Medulla oblongata (tissue), 1 donor: Measurements from ENCODE around the gene ETFA.

ENCODE experiments used
- DNase-seq: peaks from one replicate; pipeline ENCODE4 v3.0.0-alpha.2; 2015; ENCODE audit errors: extremely low spot score

ETFA gene

DNA sequence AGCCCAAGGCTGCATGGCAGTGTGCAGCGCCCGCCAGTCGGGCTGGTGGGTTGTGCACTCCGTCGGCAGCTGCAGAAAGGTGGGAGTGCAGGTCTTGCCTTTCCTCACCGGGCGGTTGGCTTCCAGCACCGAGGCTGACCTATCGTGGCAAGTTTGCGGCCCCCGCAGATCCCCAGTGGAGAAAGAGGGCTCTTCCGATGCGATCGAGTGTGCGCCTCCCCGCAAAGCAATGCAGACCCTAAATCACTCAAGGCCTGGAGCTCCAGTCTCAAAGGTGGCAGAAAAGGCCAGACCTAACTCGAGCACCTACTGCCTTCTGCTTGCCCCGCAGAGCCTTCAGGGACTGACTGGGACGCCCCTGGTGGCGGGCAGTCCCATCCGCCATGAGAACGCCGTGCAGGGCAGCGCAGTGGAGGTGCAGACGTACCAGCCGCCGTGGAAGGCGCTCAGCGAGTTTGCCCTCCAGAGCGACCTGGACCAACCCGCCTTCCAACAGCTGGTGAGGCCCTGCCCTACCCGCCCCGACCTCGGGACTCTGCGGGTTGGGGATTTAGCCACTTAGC lies 29.6 kb upstream of the ETFA start:
- DNase-seq, result no peak

DNA sequence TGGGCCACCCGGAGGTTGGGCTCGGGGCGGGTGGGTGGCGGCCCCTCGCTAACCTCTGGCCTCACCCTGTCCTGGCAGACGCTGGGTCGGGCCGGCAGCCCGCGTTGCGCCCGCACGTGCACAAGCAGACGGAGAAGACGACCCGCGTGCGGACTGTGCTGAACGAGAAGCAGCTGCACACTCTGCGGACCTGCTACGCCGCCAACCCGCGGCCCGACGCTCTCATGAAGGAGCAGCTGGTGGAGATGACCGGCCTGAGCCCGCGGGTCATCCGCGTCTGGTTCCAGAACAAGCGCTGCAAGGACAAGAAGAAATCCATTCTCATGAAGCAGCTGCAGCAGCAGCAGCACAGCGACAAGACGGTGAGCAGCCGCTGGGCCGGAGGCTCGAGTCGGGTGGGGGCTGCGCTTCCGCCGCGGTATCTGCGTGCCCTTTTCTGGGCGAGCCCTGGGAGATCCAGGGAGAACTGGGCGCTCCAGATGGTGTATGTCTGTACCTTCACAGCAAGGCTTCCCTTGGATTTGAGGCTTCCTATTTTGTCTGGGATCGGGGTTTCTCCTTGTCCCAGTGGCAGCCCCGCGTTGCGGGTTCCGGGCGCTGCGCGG lies 29.0 kb upstream of the ETFA start:
- DNase-seq, result no peak

- no peak for DNase-seq
These were observed 28.3 kb upstream of the ETFA start for GRCh38 chr15:76339305-76340197.

- no peak for DNase-seq
These were observed 27.4 kb upstream of the ETFA start for GRCh38 chr15:76338486-76339304.

DNA sequence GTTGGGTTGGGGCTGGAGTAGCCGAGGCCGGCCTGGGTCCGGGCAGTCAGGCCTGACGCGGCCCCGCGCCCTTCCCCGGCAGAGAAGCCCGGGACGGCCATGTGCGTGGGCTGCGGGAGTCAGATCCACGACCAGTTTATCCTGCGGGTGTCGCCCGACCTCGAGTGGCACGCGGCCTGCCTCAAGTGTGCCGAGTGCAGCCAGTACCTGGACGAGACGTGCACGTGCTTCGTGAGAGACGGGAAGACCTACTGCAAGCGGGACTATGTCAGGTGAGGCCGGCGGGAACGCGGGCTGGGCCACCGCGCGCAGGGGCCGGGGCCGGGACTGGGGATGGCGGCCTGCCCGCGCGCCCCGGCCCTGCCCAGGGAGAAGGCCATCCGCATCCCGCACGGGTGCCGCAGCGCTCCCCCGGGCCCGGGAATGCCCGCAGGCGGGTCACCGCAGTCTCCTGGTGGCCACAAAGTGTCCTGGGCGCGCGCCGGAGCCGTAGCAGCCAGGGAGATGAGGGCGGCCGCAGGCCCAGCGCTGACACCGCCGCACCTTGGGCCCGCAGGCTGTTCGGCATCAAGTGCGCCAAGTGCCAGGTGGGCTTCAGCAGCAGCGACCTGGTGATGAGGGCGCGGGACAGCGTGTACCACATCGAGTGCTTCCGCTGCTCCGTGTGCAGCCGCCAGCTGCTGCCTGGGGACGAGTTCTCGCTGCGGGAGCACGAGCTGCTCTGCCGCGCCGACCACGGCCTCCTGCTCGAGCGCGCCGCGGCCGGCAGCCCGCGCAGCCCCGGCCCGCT lies 26.6 kb upstream of the ETFA start:
- DNase-seq, result no peak

DNA sequence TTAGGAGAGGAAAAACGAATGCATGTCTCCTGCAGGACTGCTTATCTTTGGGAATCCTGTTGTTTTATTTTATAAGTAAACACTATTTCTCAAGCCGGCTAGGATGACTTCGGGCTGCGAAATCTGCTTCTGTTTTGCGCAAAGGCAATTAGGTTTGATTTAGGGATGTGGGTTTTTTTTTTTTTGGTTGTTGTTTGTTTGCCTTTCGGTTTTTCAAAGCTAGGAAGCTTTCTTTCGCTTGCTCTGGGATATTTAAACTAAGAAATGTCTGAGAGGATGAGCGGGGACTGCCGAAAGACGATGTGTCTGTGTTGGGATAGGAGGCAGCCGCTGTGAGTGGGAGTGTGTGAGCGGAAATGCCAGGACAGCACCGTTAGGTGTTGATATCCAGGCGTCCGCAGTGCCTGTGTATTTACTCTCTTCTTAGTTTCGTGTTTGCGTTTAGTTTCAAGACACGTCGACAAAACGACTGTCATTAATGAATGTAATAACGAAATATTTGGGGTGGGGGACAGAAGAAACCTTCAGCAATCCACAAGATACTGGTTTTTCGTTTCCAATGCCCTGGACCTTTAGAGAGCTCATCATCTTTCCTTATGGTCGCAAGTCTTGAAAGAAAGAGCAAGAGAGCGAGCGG lies 25.9 kb upstream of the ETFA start:
- no peak for DNase-seq

GRCh38 chr15:76336254-76337058 lies 25.2 kb upstream of the ETFA start, which contains the start of gene ISL2:
Gene ISL2, plus strand, starts transcription at chr15:76336773. Its CDS starts 111 bp downstream, at chr15:76336884.
- DNase-seq, result peak; percentile 46

- no peak for DNase-seq
These were observed 24.3 kb upstream of the ETFA start for GRCh38 chr15:76335307-76336253.

DNA sequence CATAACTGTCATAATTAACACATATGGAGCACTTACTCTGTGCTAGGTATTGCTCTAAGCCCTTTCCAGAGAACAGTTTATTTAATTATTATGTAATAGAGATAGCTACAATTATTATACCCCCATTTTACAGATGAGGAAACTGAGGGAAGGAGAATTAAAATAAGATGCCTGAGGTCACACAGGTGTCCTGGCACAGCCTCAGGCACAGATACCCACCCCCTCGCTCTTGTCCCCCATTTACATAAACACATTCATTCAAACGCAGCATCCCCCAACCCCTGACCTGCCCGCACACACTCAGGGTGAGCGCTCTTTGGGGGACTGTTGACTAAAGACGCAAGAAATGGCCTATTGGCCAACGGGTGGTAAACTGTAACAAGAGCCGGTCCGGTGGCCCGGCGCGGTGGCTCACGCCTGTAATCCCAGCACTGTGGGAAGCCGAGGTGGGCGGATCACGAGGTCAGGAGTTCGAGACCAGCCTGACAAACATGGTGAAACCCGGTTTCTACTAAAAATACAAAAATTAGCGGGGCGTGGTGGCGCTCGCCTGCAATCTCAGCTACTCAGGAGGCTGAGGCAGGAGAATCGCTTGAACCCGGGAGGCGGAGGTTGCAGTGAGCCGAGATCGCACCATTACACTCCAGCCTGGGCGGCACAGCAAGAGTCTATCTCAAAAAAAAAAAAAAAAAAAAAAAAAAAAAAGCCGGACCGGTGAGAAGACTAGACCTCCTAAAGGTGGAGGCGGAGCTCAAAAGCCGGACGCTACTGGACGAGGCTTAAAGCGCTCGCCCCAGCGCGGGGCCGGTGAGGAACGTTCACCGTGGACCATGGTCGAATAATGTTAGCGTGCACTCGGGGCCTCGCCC lies 23.4 kb upstream of the ETFA start:
- no peak for DNase-seq

DNA sequence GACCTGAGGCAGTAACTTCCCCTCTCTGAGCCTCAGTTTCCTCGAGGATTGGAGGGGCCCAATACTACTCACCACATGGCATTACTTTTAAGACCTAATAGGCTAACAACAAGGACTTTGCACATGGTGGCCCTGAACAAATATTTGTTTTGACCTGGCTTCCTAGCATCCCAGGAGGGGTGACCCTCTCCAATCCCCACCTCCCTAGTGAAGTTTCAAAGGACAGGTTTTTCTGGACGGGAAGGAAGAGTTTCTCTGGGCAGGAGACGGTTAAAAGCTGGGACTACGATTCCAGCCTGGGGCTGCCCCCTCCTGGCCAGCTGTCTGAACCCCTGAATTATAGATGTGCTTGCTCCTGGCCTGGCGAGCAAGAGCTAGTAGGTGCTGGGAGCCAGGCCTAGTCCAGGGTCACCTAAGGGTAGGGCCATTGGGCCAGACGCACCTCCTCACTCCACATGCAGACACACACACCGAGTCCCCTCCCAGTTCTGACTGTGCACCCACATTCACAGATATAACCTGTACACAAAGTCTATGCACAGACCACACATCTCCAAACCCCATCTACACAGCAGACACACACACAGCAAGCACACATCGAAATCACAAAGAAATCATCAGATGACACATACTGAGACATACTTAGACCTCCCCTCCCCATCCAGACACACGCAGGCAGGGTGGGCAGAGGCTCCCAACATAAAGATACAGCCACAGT lies 22.6 kb upstream of the ETFA start:
- no peak for DNase-seq

DNA sequence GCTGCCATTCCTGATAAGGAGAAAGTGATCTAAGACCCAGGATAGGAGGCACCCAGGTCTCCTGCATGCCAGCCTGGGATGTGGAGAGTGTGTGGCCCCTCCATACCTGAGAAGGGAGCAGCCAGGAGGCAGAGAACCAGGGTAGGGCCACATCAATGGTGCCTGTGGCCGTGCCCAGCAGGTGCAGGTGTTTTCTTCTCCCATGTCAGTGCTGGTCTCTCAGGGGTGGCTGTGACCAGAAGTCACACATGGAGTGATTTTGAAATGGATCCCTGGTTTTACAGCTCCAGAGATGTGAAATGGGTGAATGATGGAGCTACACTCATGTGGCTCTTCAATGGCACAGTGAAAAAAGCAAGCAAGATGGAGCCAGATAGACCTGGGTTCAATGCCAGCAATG lies 22.0 kb upstream of the ETFA start:
- no peak for DNase-seq

GRCh38 chr15:76332796-76333195 lies 21.5 kb upstream of the ETFA start:
- no peak for DNase-seq

GRCh38 chr15:76330080-76330680 lies 18.9 kb upstream of the ETFA start:
- peak; percentile 42 for DNase-seq

DNA sequence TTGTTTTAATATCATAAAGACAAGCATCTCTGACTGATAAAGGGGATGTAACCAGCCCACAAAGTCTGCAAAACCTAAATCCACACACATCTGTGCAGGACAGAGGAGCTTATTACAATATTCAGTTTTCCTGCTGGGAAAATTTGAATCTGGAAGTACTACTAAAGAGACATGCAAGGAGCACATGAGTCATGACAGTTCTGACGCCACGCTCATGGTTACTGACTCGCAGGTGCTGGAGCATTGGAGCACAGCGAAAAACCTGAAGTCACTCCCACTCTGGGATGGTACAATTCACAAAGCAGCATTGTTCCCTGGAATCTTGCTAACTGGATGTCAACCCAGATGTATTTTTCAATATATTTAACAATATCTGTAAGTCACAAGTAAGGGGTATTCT lies 17.7 kb upstream of the ETFA start:
- DNase-seq, result no peak

DNA sequence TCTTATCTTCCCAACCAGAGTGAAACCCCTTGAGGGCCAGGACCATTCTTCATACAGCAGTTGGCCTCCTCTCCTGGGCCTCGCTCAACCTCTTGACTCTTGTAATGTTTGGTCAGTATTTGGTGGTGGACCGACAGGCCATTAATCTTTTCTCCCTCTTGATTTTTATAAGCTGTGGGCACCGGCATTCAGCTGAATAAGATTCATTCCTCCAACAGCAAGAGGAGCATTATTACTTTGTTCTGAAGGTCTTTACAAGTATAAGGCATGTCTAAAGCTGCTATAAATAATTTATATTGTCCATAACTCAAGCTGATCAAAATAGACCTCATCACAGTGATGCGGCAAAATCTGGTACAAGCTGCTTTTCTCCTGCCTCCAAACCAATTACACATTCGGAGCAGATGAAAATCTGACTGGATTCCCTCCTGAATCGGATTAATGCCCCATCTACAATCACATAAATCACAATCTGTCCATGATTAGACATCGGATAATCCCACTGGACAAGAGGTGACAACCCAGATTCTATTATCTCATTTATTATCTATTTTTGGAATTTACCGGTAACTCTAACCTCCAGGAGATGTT lies 16.9 kb upstream of the ETFA start:
- DNase-seq, result no peak
